Measurements from ENCODE around the gene SGCG. TPM values are rescaled to one million over a fixed set of nuclear protein-coding genes. Genes with fewer than 3 reads are reported as not detected.

The SGCG gene
- total RNA-seq, 1 donor from 2014 or later: not detected

Small RNA genes lying within 50 kb of the gene (small RNA-seq; reads per million reads assigned to genes)
- gene RNU6-58P (not detected), gene RNY3P4 (not detected)

Data from vagina (tissue), 1 donor.